ENCODE results near the gene USP15.

- no peak for TF ChIP-seq CTCF (IDR thresholded peaks at IDR 0.05)
- TF ChIP-seq EP300 (IDR thresholded peaks at IDR 0.05; ENCODE audit: low read depth): no peak
- TF ChIP-seq POLR2A (IDR thresholded peaks at IDR 0.05): no peak
Measured at GRCh38 chr12:62270384-62270783, 10.2 kb downstream of the USP15 start.

Measured in transverse colon (tissue), 3 donors.